T-helper 9 cell (primary cell): ENCODE measurements around the gene ZCCHC17.

Experiments
- DNase-seq: peaks from one replicate; pipeline ENCODE4 v3.0.0-alpha.2; 2020

The ZCCHC17 gene

GRCh38 chr1:31308036-31308435, 11.2 kb downstream of the ZCCHC17 start:
- no peak for DNase-seq

- no peak for DNase-seq
These were observed 13.4 kb downstream of the ZCCHC17 start for GRCh38 chr1:31310198-31310597.

- no peak for DNase-seq
These were observed 19.1 kb downstream of the ZCCHC17 start for GRCh38 chr1:31315902-31316301.

GRCh38 chr1:31318146-31318545, 21.3 kb downstream of the ZCCHC17 start:
- no peak for DNase-seq

GRCh38 chr1:31324093-31324492, 27.3 kb downstream of the ZCCHC17 start:
- DNase-seq, result no peak

GRCh38 chr1:31324992-31325391, 28.2 kb downstream of the ZCCHC17 start:
- DNase-seq, result no peak

- no peak for DNase-seq
These were observed 29.6 kb downstream of the ZCCHC17 start for GRCh38 chr1:31326461-31326860.

- DNase-seq, result no peak
These were observed 30.5 kb downstream of the ZCCHC17 start for GRCh38 chr1:31327381-31327780.

GRCh38 chr1:31335007-31335406, 38.2 kb downstream of the ZCCHC17 start:
- DNase-seq, result no peak

- DNase-seq, result no peak
These were observed 40.0 kb downstream of the ZCCHC17 start for GRCh38 chr1:31336687-31337467.

- DNase-seq, result no peak
These were observed 47.7 kb downstream of the ZCCHC17 start for GRCh38 chr1:31344503-31344902.

- DNase-seq, result no peak
These were observed 48.8 kb downstream of the ZCCHC17 start for GRCh38 chr1:31345635-31346034.

- no peak for DNase-seq
These were observed 50.0 kb downstream of the ZCCHC17 start for GRCh38 chr1:31346785-31347184.

- no peak for DNase-seq
These were observed 51.6 kb downstream of the ZCCHC17 start for GRCh38 chr1:31348449-31348848.

- DNase-seq, result no peak
These were observed 57.5 kb downstream of the ZCCHC17 start for GRCh38 chr1:31354283-31354682.

- DNase-seq, result no peak
These were observed 59.6 kb downstream of the ZCCHC17 start for GRCh38 chr1:31356427-31356826.

GRCh38 chr1:31361607-31362006, 64.8 kb downstream of the ZCCHC17 start:
- no peak for DNase-seq

- no peak for DNase-seq
These were observed 65.2 kb downstream of the ZCCHC17 start for GRCh38 chr1:31362032-31362431.

GRCh38 chr1:31364561-31365250, 67.9 kb downstream of the ZCCHC17 start:
- DNase-seq, result no peak

GRCh38 chr1:31366796-31367195, 70.0 kb downstream of the ZCCHC17 start:
- DNase-seq, result no peak

GRCh38 chr1:31368611-31369107, 71.8 kb downstream of the ZCCHC17 start:
- no peak for DNase-seq

GRCh38 chr1:31370021-31370420, 73.2 kb downstream of the ZCCHC17 start:
- no peak for DNase-seq

GRCh38 chr1:31370565-31370964, 73.7 kb downstream of the ZCCHC17 start:
- DNase-seq, result no peak
